Ovary (tissue), 3 donors: ENCODE measurements around the gene IGSF11.

ENCODE experiments used
- EP300 ChIP-seq: sonication (generic); formaldehyde crosslinking; IDR thresholded peaks from one replicate; pipeline ENCODE4 v1.6.1; 2017; ENCODE audit warnings: antibody characterized with exemption
- TF ChIP-seq, protein P1 (sequence below), 3 donors: fragments of 450-650 bp in 2 of 3; fragments of 200-600 bp in 1 of 3; IDR thresholded peaks; one replicate each; pipeline versions ENCODE4 v1.5.1 to v1.8.0; 2016 to 2022; ENCODE audit warnings: antibody characterized with exemption in 3 of 3, mild to moderate bottlenecking in 1 of 3
- donor health status: DM: no; HTN: no; CAD: no.

DNA sequence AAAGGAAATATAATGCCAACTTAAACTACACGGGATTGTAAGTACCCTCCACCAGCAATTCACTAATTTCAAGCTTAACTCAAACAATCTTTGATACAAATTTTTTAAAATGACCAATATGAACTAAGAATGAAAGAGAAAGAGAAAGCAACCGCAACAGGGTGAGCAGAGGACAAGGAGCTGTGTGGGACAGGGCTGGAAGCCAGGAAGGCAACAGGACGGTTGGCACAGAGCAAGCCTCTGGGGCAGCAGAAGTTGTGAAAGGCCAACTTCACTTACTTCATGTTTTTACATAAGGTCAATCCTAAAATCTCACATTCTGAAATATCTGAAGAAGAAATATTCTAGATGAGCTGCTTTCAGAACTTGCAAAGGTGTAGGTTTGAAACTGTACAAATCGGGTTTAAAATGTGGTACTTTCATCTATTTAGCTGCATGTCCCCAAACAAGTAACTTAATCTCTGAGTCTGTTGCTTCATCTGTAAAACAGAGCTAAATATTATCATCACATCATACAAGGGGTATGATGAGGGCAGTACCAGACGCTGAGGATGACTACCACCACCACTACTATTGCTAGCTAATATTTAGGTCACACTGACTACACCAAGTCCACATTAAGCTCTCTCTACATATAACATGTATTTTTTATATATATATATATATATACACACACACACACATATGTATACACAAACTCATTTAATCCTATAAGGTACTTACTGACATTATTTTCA lies 101.7 kb downstream of the IGSF11 start:
- TF ChIP-seq, protein P1, sequence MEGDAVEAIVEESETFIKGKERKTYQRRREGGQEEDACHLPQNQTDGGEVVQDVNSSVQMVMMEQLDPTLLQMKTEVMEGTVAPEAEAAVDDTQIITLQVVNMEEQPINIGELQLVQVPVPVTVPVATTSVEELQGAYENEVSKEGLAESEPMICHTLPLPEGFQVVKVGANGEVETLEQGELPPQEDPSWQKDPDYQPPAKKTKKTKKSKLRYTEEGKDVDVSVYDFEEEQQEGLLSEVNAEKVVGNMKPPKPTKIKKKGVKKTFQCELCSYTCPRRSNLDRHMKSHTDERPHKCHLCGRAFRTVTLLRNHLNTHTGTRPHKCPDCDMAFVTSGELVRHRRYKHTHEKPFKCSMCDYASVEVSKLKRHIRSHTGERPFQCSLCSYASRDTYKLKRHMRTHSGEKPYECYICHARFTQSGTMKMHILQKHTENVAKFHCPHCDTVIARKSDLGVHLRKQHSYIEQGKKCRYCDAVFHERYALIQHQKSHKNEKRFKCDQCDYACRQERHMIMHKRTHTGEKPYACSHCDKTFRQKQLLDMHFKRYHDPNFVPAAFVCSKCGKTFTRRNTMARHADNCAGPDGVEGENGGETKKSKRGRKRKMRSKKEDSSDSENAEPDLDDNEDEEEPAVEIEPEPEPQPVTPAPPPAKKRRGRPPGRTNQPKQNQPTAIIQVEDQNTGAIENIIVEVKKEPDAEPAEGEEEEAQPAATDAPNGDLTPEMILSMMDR (IDR thresholded peaks at IDR 0.05) = no peak
- no peak for TF ChIP-seq EP300
